Epidermal melanocyte (primary cell): ENCODE measurements around the gene XYLT2.
A peak's percentile ranks its signal among the peaks of the same experiment; 100 is the strongest.
"Not testable (repeated sequence)": the region's sequence is repeated elsewhere in the genome, so short reads cannot be mapped to it uniquely, and the experiment has no call there.

Source experiments
- DNase-seq: peaks from one replicate; pipeline ENCODE4 v3.0.0; 2011; ENCODE audit warnings: low spot score; ENCODE audit not compliant: insufficient read length

XYLT2 gene

DNA sequence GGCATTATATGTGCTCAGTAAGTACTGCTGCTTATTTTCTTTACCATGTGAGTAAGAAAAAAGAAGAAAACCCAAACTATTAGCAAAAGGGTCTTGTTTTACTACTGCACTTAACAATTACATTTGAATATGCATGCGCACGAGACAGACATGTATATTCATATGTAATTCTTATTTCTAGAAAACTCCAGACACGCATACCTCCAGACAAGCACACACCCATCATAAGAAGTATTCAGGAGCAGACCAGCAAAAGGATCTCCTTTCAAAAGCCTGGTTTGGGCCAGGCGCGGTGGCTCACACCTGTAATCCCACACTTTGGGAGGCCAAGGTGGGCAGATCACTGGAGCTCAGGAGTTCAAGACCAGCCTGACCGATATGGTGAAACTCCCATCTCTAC, 43.6 kb downstream of the XYLT2 start:
- DNase-seq, result no peak

- no peak for DNase-seq
Observed at GRCh38 chr17:50392621-50393020, 46.7 kb downstream of the XYLT2 start.

- DNase-seq, result no peak
Observed at GRCh38 chr17:50393700-50394099, 47.8 kb downstream of the XYLT2 start.

- DNase-seq, result no peak
Observed at GRCh38 chr17:50394711-50395110, 48.8 kb downstream of the XYLT2 start.

GRCh38 chr17:50396261-50397110, 50.6 kb downstream of the XYLT2 start:
- DNase-seq, result no peak

DNA sequence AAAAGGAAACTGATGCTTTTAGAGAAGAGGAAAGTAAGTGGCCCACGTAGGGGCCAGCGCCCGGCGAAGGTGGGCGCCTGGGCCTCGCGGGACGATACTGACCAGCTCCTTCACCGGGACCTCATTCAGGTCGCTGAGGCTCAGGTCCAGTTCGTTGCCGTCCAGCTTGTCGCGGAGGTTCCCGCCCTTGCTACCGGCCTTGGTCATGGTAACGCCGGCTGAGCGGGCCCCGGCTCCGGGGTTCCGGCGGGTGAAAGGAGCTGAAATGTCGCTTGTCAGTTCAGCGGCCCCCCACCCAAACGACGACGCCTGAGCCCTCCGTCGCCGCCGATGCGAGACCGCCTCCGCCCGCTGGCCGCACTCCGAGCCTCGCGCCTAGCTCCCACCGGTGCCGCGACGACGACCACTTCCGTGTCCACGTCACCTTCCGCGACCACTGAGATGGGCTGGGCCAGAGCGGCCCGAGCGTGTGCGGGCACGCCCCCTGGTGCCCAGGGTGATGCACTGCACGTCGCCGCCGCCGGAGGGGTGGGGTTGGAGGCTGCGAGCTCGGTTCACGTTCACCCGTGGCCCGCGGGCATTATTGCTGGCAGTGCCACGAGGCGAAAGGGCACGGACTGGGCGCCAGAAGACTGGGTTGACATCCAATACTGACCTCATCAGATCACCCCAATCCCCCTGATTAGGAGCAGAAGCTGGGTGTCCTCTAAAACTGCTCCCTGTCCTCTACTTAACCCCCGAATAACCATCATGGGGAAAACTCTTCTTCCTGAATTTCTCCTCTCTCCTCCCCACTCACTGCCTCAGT, 51.4 kb downstream of the XYLT2 start, which contains the start of gene LRRC59:
TSS of gene LRRC59 (minus strand) at position 413 of the 808 bp plus-strand sequence. CDS start at position 207, 206 bp downstream.
- peak; percentile 60 for DNase-seq

- no peak for DNase-seq
Observed at GRCh38 chr17:50397919-50398285, 52.0 kb downstream of the XYLT2 start.

DNA sequence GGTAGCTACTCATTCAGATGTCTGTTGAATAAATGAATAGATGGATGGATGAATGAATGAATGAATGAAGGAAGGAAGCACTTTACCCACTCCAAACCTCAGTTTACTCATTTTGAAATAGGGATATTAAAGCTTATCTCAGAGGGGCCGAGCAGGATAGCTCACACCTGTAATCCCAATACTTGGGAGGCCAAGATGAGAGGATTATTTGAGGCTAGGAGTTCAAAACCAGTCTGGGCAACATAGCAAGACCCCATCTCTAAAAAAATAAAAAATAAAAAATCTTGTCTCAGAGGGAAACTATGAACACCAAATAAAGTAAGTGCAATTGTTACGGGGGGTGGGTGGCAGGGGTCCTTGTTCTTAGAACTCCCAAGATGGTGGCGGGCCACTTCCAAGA, 52.7 kb downstream of the XYLT2 start:
- not testable (repeated sequence) for DNase-seq

DNA sequence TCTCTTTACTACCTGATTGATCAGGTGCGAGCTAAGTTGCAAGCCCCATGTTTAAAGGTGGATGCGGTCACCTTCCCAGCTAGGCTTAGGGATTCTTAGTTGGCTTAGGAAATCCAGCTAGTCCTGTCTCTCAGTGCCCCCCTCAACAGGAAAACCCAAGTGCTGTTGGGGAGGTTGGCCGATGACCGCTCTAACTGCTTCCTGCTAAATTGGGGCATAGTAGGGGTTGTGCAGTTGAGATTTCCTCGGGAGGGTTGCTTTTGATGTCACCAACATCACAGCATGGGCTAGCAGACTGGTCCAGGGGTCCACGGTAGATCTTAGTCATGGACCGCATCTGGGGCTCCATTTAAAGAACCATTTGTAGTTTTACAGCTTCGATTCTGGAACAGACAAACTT, 53.7 kb downstream of the XYLT2 start:
- not testable (repeated sequence) for DNase-seq

- DNase-seq, result not testable (repeated sequence)
Observed at GRCh38 chr17:50405351-50405750, 59.4 kb downstream of the XYLT2 start.

GRCh38 chr17:50406578-50406977, 60.7 kb downstream of the XYLT2 start:
- no peak for DNase-seq

GRCh38 chr17:50407921-50408320, 62.0 kb downstream of the XYLT2 start:
- no peak for DNase-seq
